Breast epithelium (tissue), 3 donors: ENCODE data around the gene TMEFF2.

Experiments used
- POLR2A ChIP-seq: fragments of 450-650 bp; IDR thresholded peaks from one replicate; pipeline ENCODE4 v1.6.1; 2016; ENCODE audit warnings: antibody characterized with exemption, mild to moderate bottlenecking, moderate library complexity
- TF ChIP-seq, protein P1 (sequence below), 3 donors: fragments of 450-650 bp; IDR thresholded peaks; one replicate each; pipeline ENCODE4 v1.5.1; 2016 to 2017; ENCODE audit warnings: antibody characterized with exemption in 3 of 3, mild to moderate bottlenecking in 3 of 3, moderate library complexity in 3 of 3

DNA sequence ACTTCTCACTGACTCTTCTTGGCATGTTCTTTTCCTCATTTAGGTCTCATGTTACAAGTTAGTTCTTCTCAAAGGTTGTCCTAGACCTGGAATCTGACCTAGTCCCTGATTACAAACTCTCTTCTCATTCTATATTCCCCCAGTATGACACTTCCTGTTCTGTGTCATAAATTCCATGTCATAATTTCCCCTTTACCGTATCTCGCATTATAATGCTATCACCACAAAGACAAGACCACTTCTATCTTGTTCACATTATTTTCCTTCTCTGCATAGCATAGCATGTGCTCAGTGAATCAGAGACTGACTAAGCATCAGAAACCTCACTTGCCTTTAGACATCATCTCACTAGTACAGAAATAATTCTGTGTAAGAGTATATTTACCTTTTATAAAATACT is 284.2 kb downstream of the TMEFF2 start:
- TF ChIP-seq, protein P1, sequence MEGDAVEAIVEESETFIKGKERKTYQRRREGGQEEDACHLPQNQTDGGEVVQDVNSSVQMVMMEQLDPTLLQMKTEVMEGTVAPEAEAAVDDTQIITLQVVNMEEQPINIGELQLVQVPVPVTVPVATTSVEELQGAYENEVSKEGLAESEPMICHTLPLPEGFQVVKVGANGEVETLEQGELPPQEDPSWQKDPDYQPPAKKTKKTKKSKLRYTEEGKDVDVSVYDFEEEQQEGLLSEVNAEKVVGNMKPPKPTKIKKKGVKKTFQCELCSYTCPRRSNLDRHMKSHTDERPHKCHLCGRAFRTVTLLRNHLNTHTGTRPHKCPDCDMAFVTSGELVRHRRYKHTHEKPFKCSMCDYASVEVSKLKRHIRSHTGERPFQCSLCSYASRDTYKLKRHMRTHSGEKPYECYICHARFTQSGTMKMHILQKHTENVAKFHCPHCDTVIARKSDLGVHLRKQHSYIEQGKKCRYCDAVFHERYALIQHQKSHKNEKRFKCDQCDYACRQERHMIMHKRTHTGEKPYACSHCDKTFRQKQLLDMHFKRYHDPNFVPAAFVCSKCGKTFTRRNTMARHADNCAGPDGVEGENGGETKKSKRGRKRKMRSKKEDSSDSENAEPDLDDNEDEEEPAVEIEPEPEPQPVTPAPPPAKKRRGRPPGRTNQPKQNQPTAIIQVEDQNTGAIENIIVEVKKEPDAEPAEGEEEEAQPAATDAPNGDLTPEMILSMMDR (IDR thresholded peaks at IDR 0.05), result no peak
- TF ChIP-seq POLR2A, result no peak
